Left lung (tissue), 10 donors: ENCODE results near the gene CSNK2B. TPM values are rescaled to one million over a fixed set of nuclear protein-coding genes. Genes with fewer than 3 reads are reported as not detected.
"Not testable (repeated sequence)": the region's sequence is repeated elsewhere in the genome, so short reads cannot be mapped to it uniquely, and the experiment has no call there.

Source experiments
- ATAC-seq: fragments of 200-7000 bp; cut with Tn5 transposase; one replicate; pipeline ENCODE4 v1.9.1; 2020; ENCODE audit warnings: moderate library complexity
- DNase-seq, 4 donors: peaks; one replicate each; pipeline ENCODE4 v3.0.0-alpha.2; 2013 to 2020
- H3K27ac ChIP-seq, 2 donors: fragments of 200-600 bp; sonication (generic) in 1 of 2; one replicate each; pipeline versions ENCODE4 v1.5.0 to v1.8.0; 2020 to 2021
- H3K27me3 ChIP-seq, 2 donors: fragments of 200-600 bp; sonication (generic) in 1 of 2; one replicate each; pipeline versions ENCODE4 v1.5.0 to v1.8.0; 2020 to 2021
- H3K36me3 ChIP-seq, 2 donors: fragments of 200-600 bp; sonication (generic) in 1 of 2; one replicate each; pipeline versions ENCODE4 v1.5.0 to v1.8.0; 2020 to 2021
- H3K4me1 ChIP-seq, 2 donors: fragments of 200-600 bp; one replicate each; pipeline ENCODE4 v1.8.0; 2021
- H3K4me3 ChIP-seq, 2 donors: fragments of 200-600 bp; sonication (generic) in 1 of 2; one replicate each; pipeline versions ENCODE4 v1.5.0 to v1.8.0; 2020 to 2021; ENCODE audit warnings: mild to moderate bottlenecking in 1 of 2
- H3K9me3 ChIP-seq, 2 donors: fragments of 200-600 bp; sonication (generic) in 1 of 2; one replicate each; pipeline versions ENCODE4 v1.5.0 to v1.8.0; 2020 to 2021
- CTCF ChIP-seq, 2 donors: fragments of 200-600 bp; sonication (generic) in 1 of 2; IDR thresholded peaks; one replicate each; pipeline versions ENCODE4 v1.5.0 to v1.8.0; 2021; ENCODE audit warnings: antibody characterized with exemption in 2 of 2
- intact Hi-C, 2 donors: fragments of 100-400 bp; cut with DNase I; formaldehyde crosslinking; loops; one replicate each; pipeline versions ENCODE4 v1.11.2 to v1.14.2; 2022
- polyA plus RNA-seq, 6 donors: library from polyadenylated mRNA; unstranded; fragments of 120-200 nt; gene quantifications; one replicate each; pipeline ENCODE4 v1.2.1, GENCODE V29; 2013; ENCODE audit not compliant: insufficient read length in 6 of 6
- total RNA-seq, 2 donors: library from RNA; stranded (reverse); fragmentation: NEBNext Ultra II Directional; extraction: Animal tissue kit (Norgen Biotek cat#: 25700); gene quantifications; one replicate each; pipeline ENCODE4 v1.2.1, GENCODE V29; 2021
- donor health status: DM: no; HTN: yes; CAD: no.
- donor health status: DM: no; HTN: no; CAD: no.

The CSNK2B gene
- total and polyA plus RNA-seq, 8 donors: 96.6 to 210 (median 191) TPM

GRCh38 chr6:31702819-31703716 is 37.2 kb downstream of the CSNK2B start, which contains the start of gene ABHD16A:
Gene ABHD16A (minus strand): TSS chr6:31703324. CDS start chr6:31703281, 43 bp downstream.
- TF ChIP-seq CTCF (IDR thresholded peaks at IDR 0.05): no peak
- peak; percentile 99 to 100 (median 99) for DNase-seq
- Histone ChIP-seq H3K36me3 (peaks cover 0 to 25% of the 10 kb centered on the region in 2 donors), H3K27me3 (no peaks in the 10 kb centered on the region), H3K4me3 (peak within 1 kb of the TSS; percentile 80 to 87), H3K9me3 (no peaks in the 10 kb centered on the region), H3K4me1 (peaks cover 13 to 36% of the 10 kb centered on the region in 2 donors), H3K27ac (peak within 1 kb of the TSS; percentile 97 to 99)
- peak; percentile 99 for ATAC-seq
- intact Hi-C loops: no loop called here

GRCh38 chr6:31705931-31706330 is 40.1 kb downstream of the CSNK2B start:
- H3K27ac ChIP-seq: no peak overlapping the region
- DNase-seq (no peak), ATAC-seq (no peak)
- peaks cover 13 to 28% of the 10 kb centered on the region in 2 donors for H3K4me1 ChIP-seq
- H3K36me3 ChIP-seq: no peaks in the 10 kb centered on the region
- no peak overlapping the region for H3K4me3 ChIP-seq
- H3K9me3 ChIP-seq: no peaks in the 10 kb centered on the region
- H3K27me3 ChIP-seq: no peaks in the 10 kb centered on the region
- intact Hi-C loops: no loop called here
- TF ChIP-seq CTCF (IDR thresholded peaks at IDR 0.05): no peak

DNA sequence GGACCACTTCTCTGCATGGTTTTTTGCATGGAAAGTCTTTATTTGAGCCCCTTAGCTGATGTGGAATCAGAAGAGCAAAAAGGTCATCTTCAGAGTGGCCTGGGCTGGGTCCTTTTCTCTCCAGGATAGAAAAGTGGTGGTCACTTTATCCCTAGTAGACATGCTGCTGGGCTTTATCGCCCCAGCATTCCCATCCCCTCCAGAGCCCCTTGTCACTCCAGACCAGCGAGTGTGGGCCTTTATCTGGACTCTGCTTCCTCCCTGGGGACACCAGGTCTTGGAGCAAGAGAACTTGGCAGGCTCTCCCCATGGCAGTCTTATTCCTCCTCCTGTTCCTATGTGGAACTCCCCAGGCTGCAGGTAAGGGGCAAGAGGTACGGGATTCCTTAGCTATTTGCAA is 40.7 kb downstream of the CSNK2B start, which contains the start of gene LY6G6F:
Gene LY6G6F, plus strand, starts transcription at position 268 of the 400 bp plus-strand sequence. Its CDS starts 41 bp downstream, at position 309.
- no peaks in the 10 kb centered on the region for H3K36me3 ChIP-seq
- intact Hi-C loops: no loop called here
- DNase-seq: no peak
- peaks cover 7 to 28% of the 10 kb centered on the region in 2 donors for H3K4me1 ChIP-seq
- TF ChIP-seq CTCF (IDR thresholded peaks at IDR 0.05): no peak
- no peaks in the 10 kb centered on the region for H3K27me3 ChIP-seq
- no peaks in the 10 kb centered on the region for H3K9me3 ChIP-seq
- no peak for ATAC-seq
- H3K27ac ChIP-seq: no peak within 1 kb of the TSS
- no peak within 1 kb of the TSS for H3K4me3 ChIP-seq

DNA sequence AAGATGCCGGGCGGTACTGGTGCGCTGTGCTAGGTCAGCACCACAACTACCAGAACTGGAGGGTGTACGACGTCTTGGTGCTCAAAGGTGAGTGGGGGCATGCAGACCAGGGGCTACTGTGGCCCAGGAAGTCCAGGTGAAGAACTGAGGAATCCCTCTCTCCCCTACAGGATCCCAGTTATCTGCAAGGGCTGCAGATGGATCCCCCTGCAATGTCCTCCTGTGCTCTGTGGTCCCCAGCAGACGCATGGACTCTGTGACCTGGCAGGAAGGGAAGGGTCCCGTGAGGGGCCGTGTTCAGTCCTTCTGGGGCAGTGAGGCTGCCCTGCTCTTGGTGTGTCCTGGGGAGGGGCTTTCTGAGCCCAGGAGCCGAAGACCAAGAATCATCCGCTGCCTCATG is 41.8 kb downstream of the CSNK2B start:
- TF ChIP-seq CTCF (IDR thresholded peaks at IDR 0.05): no peak
- no peak for ATAC-seq
- intact Hi-C loops: no loop called here
- no peak overlapping the region for H3K27ac ChIP-seq
- H3K4me3 ChIP-seq: no peak overlapping the region
- H3K9me3 ChIP-seq: no peaks in the 10 kb centered on the region
- H3K4me1 ChIP-seq: peaks cover 0 to 19% of the 10 kb centered on the region in 2 donors
- DNase-seq: no peak
- no peaks in the 10 kb centered on the region for H3K27me3 ChIP-seq
- no peaks in the 10 kb centered on the region for H3K36me3 ChIP-seq

- no peak overlapping the region for H3K4me3 ChIP-seq
- peaks cover 0 to 19% of the 10 kb centered on the region in 2 donors for H3K4me1 ChIP-seq
- H3K27me3 ChIP-seq: no peaks in the 10 kb centered on the region
- no peaks in the 10 kb centered on the region for H3K36me3 ChIP-seq
- DNase-seq (no peak), ATAC-seq (no peak)
- intact Hi-C loops: no loop called here
- TF ChIP-seq CTCF (IDR thresholded peaks at IDR 0.05): no peak
- no peaks in the 10 kb centered on the region for H3K9me3 ChIP-seq
- H3K27ac ChIP-seq: no peak overlapping the region
Measured at GRCh38 chr6:31708224-31708623, 42.3 kb downstream of the CSNK2B start.

GRCh38 chr6:31709157-31709556 is 43.3 kb downstream of the CSNK2B start:
- H3K27me3 ChIP-seq, H3K9me3 ChIP-seq, H3K4me3 ChIP-seq, intact Hi-C loops, H3K36me3 ChIP-seq, H3K27ac ChIP-seq, DNase-seq, ATAC-seq: not testable (repeated sequence)
- peaks cover 0 to 12% of the 10 kb centered on the region in 2 donors for H3K4me1 ChIP-seq
